Pancreas (tissue), 10 donors: Measurements from ENCODE around the gene VANGL1. TPM values are rescaled to one million over a fixed set of nuclear protein-coding genes. Genes with fewer than 3 reads are reported as not detected.

Experiments
- ATAC-seq, 4 donors: fragments of 200-7000 bp; cut with Tn5 transposase; one replicate each; pipeline versions ENCODE4 v1.8.0 to v1.9.1; 2020; ENCODE audit warnings: mild to moderate bottlenecking in 4 of 4, moderate library complexity in 4 of 4
- DNase-seq, 6 donors: peaks; one replicate each; pipeline ENCODE4 v3.0.0-alpha.2; 2020
- FAIRE-seq: peaks from 2 replicates; lab custom pipeline; 2012; peaks lifted over from hg19 to GRCh38; lab: Jason Lieb, UNC
- H3K27ac ChIP-seq, 4 donors: fragments of 200-600 bp; sonication (generic); 1 replicate in 3 of 4; 2 replicates in 1 of 4; pipeline versions ENCODE4 v1.5.0 to v1.8.0; 2020
- H3K27me3 ChIP-seq, 4 donors: fragments of 200-600 bp; one replicate each; pipeline ENCODE4 v1.8.0; 2021
- H3K36me3 ChIP-seq, 3 donors: fragments of 200-600 bp; sonication (generic) in 1 of 3; one replicate each; pipeline versions ENCODE4 v1.5.0 to v1.8.0; 2020 to 2021
- H3K4me1 ChIP-seq, 3 donors: fragments of 200-600 bp; one replicate each; pipeline ENCODE4 v1.8.0; 2021
- H3K4me3 ChIP-seq, 4 donors: fragments of 200-600 bp; sonication (generic) in 2 of 4; one replicate each; pipeline versions ENCODE4 v1.5.0 to v1.8.0; 2020 to 2021
- H3K9me3 ChIP-seq, 4 donors: fragments of 200-600 bp; one replicate each; pipeline ENCODE4 v1.8.0; 2021
- CTCF ChIP-seq, 4 donors: fragments of 200-600 bp; sonication (generic) in 3 of 4; IDR thresholded peaks; one replicate each; pipeline versions ENCODE4 v1.5.0 to v1.8.0; 2021; ENCODE audit warnings: antibody characterized with exemption in 4 of 4
- WGBS, 2 donors: extraction: QIAGEN DNeasy Blood & Tissue Kit; methylation state at CpG; one replicate each; pipeline ENCODE4 v1.1.7; 2013; 5-methylcytosine and 5-hydroxymethylcytosine counted together
- intact Hi-C, 3 donors: fragments of 100-400 bp; cut with DNase I; formaldehyde crosslinking; loops; one replicate each; pipeline versions ENCODE4 v1.11.1 to v1.14.2; 2022
- polyA plus RNA-seq, 2 donors: library from polyadenylated mRNA; stranded (reverse); fragments of 200-250 nt; gene quantifications; one replicate each; pipeline ENCODE4 v1.2.3, GENCODE V29; 2013
- total RNA-seq, 6 donors: library from RNA; stranded (reverse); fragmentation: NEBNext Ultra II Directional in 4 of 6; extraction: Animal tissue kit (Norgen Biotek cat#: 25700) in 4 of 6; gene quantifications; one replicate each; pipeline versions ENCODE4 v1.2.1 to v1.2.4, GENCODE V29; 2021 to 2023
- donor health status: healthy with polysubstance abuse.
- donor health status: DM: no; HTN: no; CAD: no; lungs with moderate emphysema.
- donor health status: DM: no; HTN: no; CAD: no.
- donor health status: control.
- donor health status: control.
- donor health status: Bipolar disorder and iron deficiency.
- donor health status: DM: yes; HTN: yes; CAD: no.
- donor health status: DM: no; HTN: no; CAD: no.
- donor health status: DM: no; HTN: no; CAD: no.
- donor health status: DM: yes; HTN: yes; CAD: no.

Gene VANGL1
- total and polyA plus RNA-seq, 8 donors: 1.2 to 9.0 (median 5.4) TPM

- TF ChIP-seq CTCF (IDR thresholded peaks at IDR 0.05): no peak
- H3K27ac ChIP-seq: no peak overlapping the region
- FAIRE-seq (no peak), ATAC-seq (no peak), DNase-seq (no peak)
- WGBS, 2 donors: 89 to 94% methylated on average over 1 of the region's 1 CpG
- H3K4me3 ChIP-seq: no peak overlapping the region
- H3K4me1 ChIP-seq: peaks cover 11 to 16% (median 13%) of the 10 kb centered on the region in 3 donors
- H3K36me3 ChIP-seq: peaks cover 0 to 10% (median 3%) of the 10 kb centered on the region in 3 donors
- intact Hi-C loops: no loop called here
- H3K9me3 ChIP-seq: no peaks in the 10 kb centered on the region
- H3K27me3 ChIP-seq: no peaks in the 10 kb centered on the region
Measured at GRCh38 chr1:115661157-115661556, 19.4 kb downstream of the VANGL1 start.

GRCh38 chr1:115665319-115666096 lies 23.7 kb downstream of the VANGL1 start:
- FAIRE-seq: no peak
- peak in 4 of 6 donors; percentile 30 to 65 (median 52) for DNase-seq

GRCh38 chr1:115666206-115666605 lies 24.4 kb downstream of the VANGL1 start:
- H3K27ac ChIP-seq: no peak overlapping the region
- FAIRE-seq (no peak), DNase-seq (no peak), ATAC-seq (peak in 3 of 4 donors; percentile 9 to 17 (median 12))
- no peaks in the 10 kb centered on the region for H3K27me3 ChIP-seq
- WGBS, 2 donors: 91% methylated on average over 6 of the region's 6 CpGs
- TF ChIP-seq CTCF (IDR thresholded peaks at IDR 0.05): no peak
- H3K4me1 ChIP-seq: peaks cover 20 to 22% (median 21%) of the 10 kb centered on the region in 3 donors
- intact Hi-C loops: no loop called here
- no peak overlapping the region for H3K4me3 ChIP-seq
- no peaks in the 10 kb centered on the region for H3K9me3 ChIP-seq
- H3K36me3 ChIP-seq: peaks cover 0 to 6% (median 3%) of the 10 kb centered on the region in 3 donors

More at GRCh38 chr1:115665319-115666096, 23.7 kb downstream of the VANGL1 start:
- WGBS, 2 donors: 28 to 32% methylated on average over 7 of the region's 7 CpGs
- Histone ChIP-seq H3K4me1 (peaks cover 18 to 22% (median 19%) of the 10 kb centered on the region in 3 donors), H3K36me3 (peaks cover 0 to 10% (median 3%) of the 10 kb centered on the region in 3 donors), H3K27ac (peak overlapping the region in 1 of 4 donors; percentile 0), H3K27me3 (no peaks in the 10 kb centered on the region), H3K9me3 (no peaks in the 10 kb centered on the region), H3K4me3 (no peak overlapping the region)
- no peak for TF ChIP-seq CTCF (IDR thresholded peaks at IDR 0.05)
- intact Hi-C loops: no loop called here
- ATAC-seq: peak; percentile 80 to 82 (median 82)

GRCh38 chr1:115666702-115667101 lies 24.9 kb downstream of the VANGL1 start:
- Histone ChIP-seq H3K27ac (no peak overlapping the region), H3K4me3 (no peak overlapping the region), H3K9me3 (no peaks in the 10 kb centered on the region), H3K4me1 (peaks cover 21 to 25% (median 22%) of the 10 kb centered on the region in 3 donors), H3K36me3 (peaks cover 0 to 6% (median 3%) of the 10 kb centered on the region in 3 donors), H3K27me3 (no peaks in the 10 kb centered on the region)
- 37 to 45% methylated on average over 4 of the region's 4 CpGs for WGBS, 2 donors
- FAIRE-seq: no peak
- intact Hi-C loops: no loop called here
- DNase-seq: peak in 5 of 6 donors; percentile 65 to 84 (median 73)
- peak; percentile 81 to 86 (median 84) for ATAC-seq
- TF ChIP-seq CTCF (IDR thresholded peaks at IDR 0.05): no peak

- intact Hi-C loops: no loop called here
- no peaks in the 10 kb centered on the region for H3K36me3 ChIP-seq
- DNase-seq (no peak), FAIRE-seq (no peak), ATAC-seq (no peak)
- H3K27ac ChIP-seq: no peak overlapping the region
- H3K27me3 ChIP-seq: no peaks in the 10 kb centered on the region
- WGBS, 2 donors: 91 to 94% methylated on average over 1 of the region's 1 CpG
- no peak overlapping the region for H3K4me3 ChIP-seq
- H3K4me1 ChIP-seq: peaks cover 21 to 27% (median 22%) of the 10 kb centered on the region in 3 donors
- no peaks in the 10 kb centered on the region for H3K9me3 ChIP-seq
- no peak for TF ChIP-seq CTCF (IDR thresholded peaks at IDR 0.05)
Measured at GRCh38 chr1:115668579-115668978, 26.8 kb downstream of the VANGL1 start.
